CD4-positive, alpha-beta T cell treated with Interleukin-10 for 1 hour (primary cell): ENCODE measurements around the gene BTRC.
"Not testable (repeated sequence)": the region's sequence is repeated elsewhere in the genome, so short reads cannot be mapped to it uniquely, and the experiment has no call there.

ENCODE experiments used
- DNase-seq: peaks from one replicate; pipeline ENCODE4 v3.0.0-alpha.2; 2020

BTRC gene

DNA sequence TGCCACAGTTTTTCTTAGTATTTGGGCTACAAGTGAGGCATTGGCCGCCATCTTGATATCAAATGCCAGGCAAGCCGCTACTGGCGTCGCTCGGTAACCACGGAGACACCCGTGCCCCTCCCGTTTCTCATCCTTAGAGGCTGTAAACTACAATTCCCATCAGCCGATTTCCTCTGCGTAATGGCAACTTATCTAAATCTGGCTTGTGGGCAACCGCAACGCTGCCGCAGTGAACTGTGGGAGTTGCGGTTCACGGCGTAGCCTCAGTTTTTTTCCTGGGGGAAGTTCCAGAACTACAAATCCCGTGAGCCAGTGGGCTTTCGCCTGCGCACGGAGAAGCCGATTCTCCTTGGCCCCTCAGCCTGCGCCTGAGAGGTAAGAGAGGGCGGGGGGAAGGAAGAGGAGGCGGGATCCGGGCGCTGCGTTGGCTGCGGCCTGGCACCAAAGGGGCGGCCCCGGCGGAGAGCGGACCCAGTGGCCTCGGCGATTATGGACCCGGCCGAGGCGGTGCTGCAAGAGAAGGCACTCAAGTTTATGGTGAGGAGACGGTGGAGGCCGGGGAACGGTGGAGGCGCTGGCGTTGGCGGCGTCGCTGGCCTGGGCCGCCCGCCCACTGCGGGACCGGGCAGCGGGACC lies at the start of gene BTRC:
BTRC (plus strand) TSS at position 474 of the 636 bp plus-strand sequence; CDS start at position 490, 16 bp downstream.
- peak; percentile 99 for DNase-seq

DNA sequence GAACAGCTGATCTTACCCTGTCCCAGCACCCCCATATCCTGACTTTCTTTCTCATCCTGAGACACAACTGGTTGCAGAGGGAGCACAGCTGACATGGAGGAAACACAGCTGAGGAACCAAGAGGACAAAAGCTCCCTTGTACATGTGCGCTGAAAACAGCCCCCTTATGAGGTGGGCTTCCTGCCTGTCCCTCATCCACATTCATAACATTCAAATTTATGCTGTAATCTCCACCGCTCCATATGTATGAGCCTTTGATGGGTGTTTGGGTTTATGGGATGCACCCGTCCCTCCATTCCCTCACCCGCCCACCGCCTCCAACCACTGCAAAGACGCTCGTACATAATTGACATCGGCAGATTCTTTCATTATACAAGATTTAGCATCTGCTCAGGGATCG lies 49.6 kb upstream of the BTRC start:
- DNase-seq: no peak

DNA sequence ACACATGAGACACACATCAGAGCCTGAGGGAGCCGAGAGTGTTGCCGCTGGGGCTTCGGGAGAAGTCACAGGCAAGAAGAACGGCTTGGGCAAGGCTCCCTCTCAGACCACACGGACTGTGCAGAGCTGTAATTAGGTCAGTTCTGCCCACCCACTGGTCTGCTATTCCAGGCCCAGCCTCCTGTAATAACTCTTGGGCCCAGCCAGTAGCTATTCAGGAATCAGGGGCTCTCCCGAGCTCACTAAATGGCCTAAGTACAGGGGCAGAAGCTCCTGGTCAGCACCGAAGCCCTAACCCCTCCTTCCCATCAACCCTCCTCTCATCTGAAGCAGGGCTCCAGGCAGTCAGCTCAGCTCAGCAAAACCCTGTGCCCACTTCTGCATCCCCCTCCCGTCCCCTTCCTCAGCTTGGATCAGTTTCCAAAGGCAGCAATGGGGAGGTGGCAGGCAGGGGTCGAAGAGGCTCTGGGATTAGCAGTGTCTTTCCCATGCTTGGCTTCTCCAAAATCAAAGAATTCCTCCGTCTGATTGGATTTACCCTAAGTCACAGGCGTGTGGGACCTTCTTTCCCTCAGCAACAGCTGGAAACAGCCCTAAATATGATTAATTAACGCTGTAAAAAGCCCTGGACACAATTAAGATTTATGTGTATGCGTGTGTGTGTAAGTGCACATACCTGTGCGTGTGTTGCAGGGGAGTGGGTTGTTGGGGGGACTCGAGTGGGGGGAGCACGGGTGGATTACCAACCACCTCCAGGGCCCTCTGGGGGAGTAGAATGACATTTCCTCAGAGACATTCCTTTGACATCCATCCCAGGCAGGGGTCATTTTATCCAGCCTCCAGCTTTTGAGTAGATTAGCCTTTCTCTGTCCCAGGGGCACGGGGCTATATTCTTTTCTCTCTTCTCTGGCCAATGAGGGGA lies 48.4 kb upstream of the BTRC start:
- DNase-seq: no peak

DNA sequence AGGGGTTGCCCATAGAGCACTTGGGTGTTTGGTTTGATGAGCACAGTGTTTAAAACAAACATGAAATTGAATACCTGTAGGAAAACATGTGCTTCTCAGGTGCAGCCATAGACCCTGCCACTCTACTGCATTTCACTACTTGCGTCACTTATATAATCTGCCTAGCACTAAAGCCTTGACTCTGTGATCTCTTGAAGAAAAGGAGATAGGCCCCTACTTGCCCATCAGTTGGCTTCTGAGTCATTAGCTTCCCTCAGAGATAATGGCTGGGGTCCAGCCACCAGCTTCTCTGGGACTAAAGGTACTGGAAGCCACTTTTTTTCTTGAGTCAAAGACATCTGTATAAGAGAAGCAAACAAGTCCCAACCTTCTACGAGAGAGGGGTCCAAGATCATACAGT lies 45.9 kb upstream of the BTRC start:
- DNase-seq: no peak

DNA sequence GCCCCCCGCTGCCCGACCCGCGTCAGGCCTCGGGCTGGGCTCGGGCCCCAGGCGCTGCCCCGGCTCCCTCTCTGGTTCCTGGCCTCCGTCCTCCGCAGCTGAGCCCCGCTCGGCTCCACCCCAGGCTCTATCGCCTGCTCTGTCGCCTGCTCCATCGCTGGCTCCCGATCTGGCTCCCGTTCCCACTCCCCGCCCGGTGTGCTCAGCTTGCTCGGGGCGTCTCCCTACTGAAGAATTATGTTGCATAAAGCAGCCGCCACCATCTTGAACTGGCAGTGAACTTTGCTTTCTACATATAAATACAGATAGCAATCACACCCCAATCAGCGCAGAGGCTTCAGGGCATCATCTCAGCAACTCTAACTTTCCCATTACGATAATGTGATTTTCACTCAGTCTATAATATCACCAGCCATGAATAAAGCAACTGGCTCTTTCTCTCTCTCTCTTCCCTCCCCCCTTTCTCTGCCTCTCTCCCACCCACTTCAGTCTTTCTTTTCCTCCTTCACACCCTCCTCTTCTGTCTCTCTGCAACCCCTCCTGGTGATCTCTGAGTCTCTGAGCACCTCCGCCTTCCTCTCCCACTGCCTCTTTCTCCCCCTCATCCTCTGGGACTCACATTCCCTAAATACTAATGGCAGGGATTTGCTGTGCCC lies 43.3 kb upstream of the BTRC start:
- DNase-seq: no peak

DNA sequence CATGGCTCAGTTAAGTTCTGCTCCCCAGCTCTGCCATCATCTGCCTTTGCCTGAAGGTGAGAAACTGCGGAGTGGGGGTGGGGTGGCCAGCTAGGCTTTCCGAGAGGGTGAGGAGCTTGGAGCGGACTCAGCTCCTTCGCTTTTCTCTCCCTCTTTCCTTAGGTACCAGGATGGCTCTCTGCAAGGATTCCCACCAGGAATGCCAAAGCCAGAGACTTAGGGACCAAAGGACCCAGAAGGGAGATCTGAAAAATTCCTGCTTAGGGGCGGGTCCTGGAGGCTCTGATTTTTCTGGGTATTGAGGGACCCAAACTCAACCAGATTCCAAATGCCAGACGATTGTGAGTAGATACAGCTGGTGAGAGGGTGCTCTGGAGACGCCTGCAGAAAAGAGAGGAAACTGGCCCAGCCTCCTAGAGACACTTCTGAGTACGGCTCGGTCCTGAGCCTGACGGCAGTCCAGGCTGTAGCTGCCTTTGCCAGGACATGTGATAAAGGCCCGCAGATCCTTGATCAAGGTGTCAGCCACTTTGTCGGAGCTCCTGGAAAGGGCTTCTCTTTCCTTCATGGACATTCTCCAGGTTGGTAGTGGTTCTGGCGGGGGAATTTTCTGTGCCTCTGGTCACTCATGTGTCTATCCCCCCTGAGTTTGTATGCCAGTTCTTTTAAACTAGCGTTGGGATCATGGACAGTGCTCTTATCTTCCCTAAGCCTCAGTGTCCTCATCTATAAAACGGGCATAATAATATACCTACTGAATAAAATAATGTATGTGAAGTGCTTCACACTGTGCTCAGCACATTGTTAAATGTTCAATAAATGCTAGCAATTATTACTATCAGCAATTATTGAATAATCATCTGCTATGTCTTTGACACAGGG lies 42.5 kb upstream of the BTRC start:
- DNase-seq: no peak

DNA sequence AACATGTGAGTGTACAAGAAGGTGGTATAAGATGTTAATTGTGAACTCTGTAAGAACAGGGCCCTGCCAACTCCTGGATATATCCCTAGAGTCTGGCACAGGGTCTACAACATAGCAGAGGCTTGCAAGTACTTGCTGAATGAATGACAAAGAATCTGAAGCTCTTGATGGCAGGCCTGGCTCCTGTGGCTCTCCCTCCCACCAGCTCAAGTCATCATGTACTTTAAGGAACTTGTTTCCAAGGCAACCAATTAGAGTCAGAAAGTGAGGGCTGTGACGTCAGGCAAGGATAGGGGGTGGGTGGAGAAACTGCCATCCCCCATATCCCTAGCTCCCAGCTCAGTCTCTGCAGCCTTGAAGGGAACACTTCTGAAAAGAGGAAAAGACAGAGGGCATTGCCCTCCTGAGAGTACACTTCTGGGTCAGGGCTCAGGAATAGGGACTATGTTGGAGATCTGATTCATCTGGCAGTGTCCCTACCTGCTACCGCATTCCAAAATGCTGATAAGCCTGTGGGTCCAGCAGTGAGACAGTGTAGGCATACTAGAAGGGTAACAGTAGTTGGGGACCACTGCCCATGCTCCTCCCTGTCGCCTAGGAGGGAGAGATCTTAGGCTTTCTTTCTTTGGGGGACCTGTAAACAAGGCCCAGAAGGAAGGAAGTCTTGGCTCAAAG lies 34.6 kb upstream of the BTRC start:
- DNase-seq: no peak

DNA sequence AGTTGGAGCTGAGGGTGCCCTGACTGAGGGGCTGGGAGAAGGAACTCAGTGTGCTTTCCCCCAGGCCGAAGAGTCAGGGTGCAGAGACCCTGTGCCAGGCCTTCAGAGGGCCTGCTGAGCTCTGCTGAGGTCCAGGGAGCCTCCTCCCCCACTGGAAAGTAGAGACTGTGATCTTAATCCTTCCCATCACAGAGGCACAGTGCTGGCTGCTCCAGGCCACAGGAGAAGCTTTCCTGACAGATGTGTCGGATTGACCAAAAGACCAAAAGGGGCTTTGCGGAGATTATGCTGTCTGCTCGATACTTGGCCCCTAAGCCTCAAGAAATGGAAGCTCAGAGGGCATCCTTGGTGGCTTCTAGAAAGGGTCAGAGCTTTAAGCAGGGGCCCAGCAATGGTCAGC lies 32.9 kb upstream of the BTRC start:
- DNase-seq: no peak

DNA sequence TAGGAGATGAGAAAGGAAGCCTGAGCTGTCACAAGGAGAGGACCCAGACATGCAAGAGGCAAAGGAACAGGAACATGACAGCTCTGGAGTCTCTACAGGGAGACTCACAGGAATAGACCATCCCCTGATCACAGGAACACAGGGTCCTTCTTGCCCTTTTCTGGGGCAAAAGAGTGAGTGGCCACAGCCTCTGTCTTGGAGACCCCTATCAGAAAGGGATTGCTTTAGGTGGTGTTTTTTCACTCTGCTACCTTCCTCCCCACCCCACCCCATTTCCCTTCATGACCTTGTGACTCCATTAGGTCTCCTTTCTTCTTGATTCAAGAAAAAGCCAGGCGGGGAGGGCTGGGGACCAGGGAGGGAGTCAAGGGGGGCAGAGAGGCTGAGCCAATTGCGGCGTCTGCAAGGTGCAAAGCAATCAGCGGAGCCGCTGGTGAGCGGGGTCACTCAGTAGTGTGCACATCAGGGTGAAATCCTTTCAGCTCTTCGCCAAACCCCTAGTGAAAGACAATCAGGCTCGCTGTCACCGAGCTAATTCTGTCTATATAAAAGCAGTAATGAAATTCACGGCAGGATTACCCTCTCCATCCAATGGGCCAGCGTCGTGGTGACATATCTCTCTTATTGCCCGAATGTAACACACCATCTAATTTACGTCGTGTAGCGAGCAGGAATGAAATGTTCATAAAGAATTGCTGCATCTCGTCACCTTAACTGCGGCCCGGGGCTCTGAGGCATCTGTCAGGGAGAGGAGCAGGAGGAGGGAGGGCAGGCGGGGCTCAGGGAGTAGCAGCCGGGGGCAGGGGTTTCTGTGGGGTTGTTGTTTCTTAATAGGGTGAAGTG lies 31.5 kb upstream of the BTRC start:
- no peak for DNase-seq

DNA sequence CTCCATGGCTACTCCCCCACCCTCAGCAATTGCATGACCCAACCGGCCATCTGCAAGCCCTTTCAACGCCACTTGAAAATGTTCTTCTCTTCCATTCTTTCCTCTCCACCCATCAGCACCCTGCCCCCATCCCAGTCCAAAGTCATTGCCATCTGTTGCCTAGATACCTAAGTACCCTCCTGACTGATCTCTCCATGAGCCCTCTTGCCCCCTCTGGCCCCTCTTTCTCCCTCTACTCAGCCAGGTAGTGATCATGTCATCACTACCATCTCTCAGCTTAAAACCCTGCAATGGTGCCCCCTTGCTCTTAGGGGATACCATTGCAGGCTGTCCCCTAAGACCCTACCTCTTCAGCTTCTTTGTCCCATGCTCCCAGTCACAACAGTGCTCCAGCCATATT lies 30.5 kb upstream of the BTRC start:
- DNase-seq: no peak

DNA sequence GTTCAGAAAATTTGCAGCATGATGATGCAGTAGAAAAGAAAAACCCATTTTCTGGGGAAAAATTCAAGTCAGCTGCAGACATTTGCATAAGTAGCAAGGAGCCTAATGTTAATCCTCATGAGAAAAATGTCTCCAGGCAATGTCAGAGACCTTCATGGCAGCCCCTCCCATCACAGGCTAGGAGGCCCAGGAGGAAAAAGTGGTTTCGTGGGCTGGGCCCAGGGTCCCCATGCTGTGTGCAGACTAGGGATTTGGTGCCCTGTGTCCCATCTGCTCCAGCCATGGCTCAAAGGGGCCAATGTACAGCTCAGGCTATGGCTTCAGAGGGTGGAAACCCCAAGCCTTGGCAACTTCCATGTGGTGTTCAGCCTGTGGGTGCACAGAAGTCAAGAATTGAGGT lies 26.5 kb upstream of the BTRC start:
- not testable (repeated sequence) for DNase-seq

DNA sequence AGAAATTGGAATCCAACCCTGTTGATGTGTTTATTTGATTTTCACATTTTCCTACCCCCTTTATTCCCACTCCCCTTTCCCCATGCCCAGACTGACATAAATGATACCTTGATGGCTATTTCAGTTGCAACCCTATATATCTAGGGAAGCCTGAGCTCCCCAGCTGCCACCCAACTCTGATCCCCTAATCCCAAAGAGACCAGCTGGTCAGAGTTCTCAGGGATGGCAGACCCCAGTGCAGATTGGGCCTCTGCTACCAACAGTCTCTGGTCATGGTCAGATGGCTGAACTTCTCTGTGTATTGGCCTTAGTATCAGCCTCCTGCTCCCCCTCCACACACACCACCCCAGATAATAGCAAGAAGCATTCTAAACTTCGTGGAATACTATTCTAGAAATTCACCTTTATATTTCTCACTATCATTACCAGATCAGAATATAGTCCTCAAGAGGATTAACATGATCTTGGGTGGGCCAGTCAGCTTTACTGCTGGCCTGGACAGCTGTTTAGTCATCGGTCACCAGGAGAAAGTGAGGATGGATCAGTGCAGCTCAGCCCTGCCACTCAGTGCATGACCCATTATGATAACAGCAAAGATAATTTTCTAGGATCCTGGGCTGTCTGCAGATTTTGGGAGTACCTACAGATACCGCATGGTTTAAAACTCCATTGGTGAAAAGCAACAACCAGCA lies 24.5 kb upstream of the BTRC start:
- no peak for DNase-seq

DNA sequence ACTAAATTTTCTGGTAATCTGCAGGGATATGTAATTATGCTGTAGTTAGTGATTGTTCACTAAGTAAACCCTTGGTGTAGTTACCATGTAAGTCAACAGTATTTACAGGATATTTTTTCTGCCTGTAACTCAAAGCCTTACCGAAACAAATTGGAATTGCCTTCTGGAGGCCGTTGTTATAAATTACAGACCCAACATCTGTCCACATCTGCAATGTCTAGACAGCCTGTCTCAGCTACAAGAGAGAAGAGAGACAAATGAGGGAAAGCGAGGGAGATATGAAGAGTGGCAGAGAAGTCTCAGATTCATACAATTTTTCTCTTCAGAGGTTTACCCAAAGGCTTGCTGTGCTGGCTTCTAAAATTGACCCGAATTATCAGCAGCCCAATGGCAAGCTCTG lies 23.7 kb upstream of the BTRC start:
- no peak for DNase-seq

DNA sequence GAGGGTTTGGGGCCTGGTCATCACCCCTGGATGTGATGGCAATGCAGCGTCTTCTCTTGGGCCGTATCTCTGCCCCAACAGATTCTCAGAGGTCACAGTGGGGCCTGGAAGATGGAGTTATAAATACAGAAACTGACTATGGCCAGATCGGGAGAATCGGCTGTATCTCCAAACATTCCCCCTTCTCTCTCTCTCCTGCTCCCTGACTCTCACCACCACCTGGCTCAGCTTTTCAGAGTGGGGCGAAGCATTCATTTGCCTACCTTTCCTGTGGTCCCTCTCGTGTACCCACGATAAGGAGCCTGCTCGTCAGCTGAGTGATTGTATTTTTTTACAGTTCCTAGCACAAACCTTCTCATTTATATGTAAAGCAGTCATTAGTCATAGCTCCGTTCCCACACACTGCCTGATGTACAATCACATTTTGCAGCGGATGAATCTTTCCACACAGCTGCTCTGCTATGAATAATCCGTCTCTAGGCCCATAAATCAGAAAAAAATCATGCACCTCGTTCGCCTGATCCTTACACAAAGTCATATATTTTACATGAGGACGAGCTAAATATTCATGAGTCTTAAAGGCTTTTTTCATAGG lies 23.2 kb upstream of the BTRC start:
- no peak for DNase-seq

DNA sequence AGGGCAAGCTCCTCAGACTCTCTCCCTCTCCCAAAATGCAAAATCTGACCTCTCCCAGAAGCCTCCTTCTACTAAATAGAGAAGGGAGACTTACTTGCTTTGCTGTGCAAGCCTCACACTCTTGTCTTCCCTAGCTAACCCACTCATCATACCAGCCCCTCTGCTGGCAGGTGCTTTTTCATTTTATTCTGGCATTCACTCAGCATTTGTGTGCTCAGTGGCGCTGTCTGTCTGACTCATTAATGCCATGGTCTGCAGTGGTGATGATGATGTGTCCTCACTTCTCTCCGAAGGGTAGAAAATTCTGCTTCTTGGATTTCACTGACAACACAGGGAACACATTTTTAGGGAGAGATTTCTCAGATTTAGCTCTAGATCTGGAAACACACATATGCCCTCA lies 22.0 kb upstream of the BTRC start:
- DNase-seq: no peak

DNA sequence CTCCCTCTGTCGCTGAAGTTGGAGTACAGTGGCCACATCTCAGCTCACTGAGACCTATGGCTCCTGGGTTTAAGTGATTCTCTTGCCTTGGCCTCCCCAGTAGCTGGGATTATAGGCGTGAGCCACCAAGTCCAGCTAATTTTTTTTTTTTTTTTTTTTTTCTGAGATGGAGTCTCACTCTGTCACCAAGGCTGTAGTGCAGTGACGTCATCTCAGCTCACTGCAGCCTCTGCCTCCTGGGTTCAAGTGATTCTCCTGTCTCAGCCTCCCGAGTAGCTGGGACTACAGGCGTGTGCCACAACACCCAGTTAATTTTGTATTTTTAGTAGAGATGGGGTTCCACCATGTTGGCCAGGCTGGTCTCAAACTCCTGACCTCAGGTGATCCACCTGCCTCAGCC lies 19.7 kb upstream of the BTRC start:
- not testable (repeated sequence) for DNase-seq

DNA sequence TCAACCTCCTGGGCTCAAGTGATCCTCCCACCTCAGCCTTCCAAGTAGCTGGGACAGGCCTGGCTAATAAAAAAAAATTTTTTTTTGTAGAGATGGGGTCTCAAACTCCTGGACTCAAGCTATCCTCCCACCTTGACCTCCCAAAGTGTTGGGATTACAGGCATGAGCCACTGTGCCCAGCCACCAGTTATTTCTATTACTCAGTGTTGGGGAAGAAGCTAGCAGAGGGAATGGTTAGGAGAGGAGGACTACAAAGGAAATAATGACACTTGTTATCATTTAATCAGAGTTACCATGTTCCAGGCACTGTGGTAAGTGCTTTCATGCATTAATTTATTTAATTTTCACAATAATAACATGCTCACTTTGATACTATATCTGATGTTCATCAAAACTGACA lies 17.6 kb upstream of the BTRC start:
- no peak for DNase-seq

DNA sequence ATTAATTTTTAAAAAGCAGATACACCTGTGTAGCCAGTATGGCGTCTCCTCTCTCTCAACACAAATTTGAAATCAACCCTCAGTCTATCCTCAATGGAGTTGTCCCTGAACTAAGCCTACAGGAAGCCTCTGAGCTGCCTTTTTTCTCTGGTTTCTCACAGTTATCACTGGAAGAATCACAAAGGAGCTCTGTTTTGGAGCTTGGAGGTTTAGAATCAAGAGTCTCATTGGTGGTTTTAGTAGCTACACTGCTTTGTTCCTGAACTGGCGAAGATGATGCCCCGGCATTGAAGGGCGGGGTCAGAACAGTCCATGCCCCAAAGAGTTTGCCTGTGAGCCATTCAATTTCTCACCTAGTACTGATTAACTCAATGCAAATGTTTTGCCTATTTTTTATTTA lies 16.1 kb upstream of the BTRC start:
- no peak for DNase-seq

DNA sequence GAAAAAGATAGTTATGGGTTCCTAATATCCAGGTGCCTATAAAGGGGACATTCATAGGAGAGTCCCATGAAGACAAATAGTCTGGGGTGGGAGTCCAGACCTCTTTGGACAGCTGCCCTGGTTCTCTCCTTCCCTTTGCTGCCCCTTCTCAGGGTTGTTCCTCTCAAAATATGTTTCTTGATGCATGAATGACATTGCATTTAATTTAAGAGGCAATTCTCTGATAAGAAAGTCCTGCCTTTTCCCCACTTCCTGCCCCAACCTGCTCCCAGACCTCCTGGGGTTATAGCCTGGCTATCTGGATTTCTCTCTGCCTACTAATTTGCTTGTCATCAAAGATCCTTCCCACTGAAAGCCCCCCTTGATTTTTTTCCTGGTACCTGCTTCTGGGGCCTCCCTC lies 12.5 kb upstream of the BTRC start:
- no peak for DNase-seq

DNA sequence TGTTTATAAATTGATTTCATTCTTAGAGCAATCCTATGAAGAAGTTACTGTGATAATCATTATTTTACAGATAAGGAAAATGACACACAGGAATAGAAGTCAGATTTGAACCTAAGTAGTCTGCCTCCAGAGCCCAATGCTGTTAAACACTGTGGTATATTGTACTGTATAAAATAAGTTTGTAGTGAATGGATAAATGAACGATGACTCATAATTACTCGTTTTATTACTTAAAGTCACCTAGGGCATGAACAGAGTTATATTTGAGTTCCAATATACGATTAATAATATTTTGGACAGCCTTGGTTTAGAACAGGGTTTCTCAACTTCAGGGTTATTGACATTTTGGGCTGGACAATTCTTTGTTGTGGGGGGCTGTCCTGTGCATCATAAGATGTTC lies 7.8 kb upstream of the BTRC start:
- DNase-seq: no peak
